DMS153 treated with DMSO at 0.1 percent for 48 hours (cell line): Measurements from ENCODE around the gene IGF2.

Experiments used
- DNase-seq: peaks from one replicate; lab custom pipeline; 2025; ENCODE audit not compliant: unreplicated experiment; lab: John Stamatoyannopoulos, UW

The IGF2 gene

DNA sequence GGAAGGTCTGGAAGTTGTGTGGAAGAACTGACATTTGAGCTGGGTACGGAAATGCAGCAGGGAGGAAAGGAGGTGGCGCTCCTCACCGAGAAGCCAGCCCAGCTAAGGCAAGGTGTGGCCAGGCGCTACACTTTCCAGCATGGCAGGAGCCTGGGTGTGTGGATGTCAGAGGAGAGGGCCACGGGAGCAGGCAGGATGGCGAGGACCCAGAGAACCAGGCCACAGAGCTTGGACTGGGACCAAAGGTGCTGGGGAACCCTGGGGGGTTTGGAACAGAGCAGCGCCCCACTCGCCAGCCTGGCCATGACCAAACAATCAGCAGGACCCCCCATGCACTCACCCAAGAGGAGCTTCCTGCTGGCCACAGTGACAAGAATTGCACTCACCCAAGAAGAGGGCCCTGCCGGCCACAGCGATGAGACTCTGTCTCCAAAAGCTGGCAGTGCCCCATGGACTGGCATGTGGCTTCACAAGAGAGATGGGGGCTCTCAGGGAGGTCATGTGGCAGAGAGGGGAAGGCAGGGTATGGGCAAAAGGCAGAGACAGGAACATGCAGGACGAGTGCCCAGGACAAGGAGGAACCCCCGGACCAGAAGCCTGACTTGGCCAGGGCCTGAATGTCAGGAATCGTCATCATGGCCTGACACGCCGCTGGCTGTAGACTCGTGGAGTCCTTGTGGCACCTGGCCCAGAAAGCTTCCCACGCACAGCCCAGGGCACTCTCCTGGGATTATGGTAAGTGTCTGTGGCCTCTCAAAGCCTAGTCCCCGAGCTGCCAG is 45.4 kb downstream of the IGF2 start:
- DNase-seq, result no peak

DNA sequence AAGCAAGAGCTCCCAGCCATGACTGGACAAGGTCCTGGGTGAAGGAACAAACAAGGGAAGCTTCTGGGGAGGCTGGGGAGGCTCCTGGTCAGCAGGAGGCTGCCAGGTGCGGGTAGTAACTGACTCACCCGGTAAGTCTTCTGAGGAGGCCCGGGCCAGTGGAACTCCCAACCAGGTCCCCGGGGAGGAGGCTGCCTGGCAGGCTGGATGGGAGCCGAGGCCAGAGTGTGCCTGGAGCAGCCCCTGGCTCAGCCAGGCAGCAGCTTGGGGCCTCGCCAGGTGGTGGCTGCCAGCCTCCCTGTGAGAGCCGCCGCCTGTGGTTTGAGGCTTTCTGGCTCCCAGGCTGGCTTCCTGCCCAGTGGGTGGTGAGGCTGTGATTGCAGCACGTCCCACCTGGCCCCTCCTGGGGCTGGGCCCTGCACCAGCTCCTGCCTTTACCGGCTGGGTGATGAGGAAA is 46.2 kb downstream of the IGF2 start:
- DNase-seq, result peak; percentile 64

DNA sequence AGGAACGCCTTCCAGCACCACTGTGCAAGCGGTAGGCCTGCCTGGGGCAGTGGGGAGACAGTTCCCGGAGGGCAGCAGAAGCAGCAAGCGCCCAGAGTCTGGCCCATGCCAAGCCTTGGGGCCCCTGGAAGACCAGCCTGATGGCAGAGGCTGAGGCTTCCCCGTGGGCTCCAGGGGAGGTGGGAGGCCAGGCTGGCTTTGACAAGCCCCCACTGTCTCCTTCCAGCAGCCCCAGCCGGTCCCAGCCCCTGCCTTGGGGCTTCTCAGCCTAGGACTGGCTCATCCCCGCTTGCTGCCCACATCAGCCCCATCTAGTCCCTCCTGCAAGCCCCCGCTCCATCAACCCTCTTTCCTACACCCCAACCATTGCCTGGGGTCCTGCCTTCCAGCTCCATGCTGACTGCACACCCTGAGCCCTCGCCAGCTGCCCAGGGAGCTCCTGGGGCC is 46.7 kb downstream of the IGF2 start:
- DNase-seq, result no peak

DNA sequence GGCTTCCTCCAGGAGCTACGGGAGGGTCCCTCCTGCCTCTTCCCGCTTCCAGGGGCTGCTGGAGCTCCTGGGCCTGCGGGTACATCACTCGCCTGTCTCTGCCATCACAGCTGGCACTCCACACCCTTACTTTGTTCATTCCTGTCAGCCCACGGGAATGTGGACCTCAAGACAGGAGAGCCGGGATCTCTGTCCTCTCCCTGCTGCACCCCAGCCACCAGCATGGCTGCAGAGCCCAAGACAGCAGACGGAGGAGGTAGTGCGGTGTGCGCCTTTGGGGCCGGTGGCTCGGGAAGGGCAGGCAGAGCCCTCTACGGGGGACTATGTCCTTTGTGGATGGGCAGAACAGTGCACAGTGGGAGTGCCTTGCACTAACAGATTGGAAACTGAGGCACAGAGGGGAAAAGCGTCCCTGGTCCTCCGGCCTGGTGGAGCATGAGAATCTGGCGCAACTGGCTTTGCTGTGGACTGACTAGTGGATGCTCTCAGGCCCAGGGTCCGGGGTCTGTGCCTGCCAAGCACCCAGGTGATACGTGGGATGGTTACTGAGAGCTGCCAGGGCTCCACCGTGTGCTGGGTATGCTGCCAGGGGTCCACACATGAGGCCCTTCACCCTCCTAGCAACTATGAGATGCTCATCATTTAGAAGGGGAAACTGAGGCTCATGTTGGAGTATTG is 47.3 kb downstream of the IGF2 start:
- no peak for DNase-seq

DNA sequence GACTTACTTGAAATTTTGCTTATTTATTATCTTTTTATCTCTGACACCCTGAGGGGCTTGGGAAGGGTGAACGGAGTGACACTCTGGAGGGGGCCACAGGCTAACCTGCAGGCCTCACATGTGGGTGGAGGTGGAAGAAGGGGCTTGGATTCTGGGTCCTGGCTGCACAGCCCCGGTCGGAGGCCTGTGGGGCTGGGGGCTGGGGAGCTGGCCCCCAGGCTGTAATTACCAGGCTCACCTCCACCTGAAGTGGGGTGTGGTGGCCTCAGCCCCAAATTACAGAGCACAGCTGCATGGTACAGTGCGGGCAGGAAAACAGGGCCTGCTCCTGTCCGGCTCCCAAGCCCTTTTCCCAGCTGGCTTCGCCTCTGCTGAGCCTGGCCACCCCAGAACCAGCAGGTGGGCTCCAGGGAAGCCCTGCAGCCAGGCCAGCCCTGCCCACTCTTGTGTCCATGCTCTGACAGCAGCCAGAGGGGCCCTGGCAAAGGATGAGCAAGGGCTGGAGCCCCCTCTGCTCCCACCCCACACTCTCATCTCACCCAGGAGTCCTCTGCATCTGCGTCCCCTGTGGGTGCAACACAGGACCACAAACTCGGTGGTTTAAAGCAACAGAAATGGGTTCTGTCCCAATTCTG is 48.0 kb downstream of the IGF2 start:
- no peak for DNase-seq

DNA sequence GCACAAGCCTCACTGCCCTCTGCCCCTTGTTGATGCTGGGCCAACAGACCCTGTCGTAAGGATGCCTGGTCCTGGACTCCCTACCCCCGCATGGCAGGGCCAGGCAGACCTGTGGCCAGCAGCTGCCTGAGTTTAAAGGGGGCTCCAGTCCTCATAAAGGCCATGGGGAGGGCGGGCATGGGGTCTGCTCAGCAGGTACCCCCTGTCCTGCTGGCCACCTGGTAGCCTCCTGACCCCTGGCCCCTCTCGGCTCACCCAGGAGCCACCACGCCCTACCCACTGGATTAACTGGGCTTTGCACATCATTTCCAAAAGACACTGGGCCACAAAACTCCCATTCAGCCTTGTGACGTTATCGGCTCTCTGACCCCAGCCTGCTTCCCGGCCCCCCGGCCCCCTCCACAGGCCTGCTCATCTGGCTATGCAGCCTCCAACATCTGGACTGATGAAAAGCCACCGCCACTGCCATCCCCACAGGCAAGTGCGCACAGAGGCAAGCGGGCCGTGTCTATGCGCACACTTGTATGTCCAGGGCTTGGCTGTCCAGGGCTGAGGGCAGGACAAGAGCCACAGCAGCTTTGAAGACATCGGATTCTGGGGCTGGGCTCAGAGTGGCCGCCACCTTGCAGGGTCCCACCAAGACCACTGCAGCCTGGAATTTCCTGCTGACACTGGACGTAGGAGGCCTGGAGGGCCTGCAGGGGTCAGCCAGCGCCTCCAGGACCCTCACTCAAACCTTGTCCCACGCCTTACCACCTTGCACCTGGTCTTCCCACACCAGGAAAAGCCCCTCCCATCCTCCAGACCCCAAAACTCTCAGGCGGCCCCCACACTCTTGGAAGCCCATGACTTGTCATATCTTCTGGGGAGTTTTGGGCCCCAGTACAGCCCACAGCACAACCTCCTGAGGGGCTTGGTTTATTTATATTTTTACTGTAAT is 48.7 kb downstream of the IGF2 start:
- DNase-seq, result no peak

DNA sequence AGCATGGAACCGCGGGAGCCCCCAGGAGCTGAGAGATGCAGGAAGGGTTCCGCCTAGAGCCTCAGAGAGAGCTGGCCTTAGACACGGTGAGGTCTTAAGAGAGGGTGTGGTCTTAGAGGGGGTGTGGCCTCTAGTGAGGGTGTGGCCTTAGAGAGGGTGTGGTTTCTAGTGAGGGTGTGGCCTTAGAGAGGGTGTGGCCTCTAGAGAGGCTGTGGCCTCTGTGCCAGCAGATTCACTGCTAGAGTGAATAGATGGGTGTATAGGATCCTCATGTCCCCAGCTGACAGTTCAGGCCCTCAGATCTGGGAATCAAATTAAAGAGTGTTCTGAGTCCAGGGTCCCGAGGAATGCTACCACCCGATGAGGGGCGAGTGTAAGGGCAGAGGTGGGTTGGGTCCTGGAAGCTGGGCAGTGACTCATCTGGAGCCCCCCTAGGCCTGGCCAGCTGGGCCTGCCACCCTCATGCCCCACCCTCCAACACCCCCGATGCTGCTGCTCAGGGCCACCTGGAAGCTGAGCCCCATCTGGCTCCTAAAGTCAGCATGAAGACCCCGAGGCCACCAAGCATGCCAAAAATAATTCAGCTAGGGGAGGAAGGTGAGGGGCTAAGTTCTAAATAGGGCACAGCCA is 49.5 kb downstream of the IGF2 start:
- DNase-seq, result no peak

DNA sequence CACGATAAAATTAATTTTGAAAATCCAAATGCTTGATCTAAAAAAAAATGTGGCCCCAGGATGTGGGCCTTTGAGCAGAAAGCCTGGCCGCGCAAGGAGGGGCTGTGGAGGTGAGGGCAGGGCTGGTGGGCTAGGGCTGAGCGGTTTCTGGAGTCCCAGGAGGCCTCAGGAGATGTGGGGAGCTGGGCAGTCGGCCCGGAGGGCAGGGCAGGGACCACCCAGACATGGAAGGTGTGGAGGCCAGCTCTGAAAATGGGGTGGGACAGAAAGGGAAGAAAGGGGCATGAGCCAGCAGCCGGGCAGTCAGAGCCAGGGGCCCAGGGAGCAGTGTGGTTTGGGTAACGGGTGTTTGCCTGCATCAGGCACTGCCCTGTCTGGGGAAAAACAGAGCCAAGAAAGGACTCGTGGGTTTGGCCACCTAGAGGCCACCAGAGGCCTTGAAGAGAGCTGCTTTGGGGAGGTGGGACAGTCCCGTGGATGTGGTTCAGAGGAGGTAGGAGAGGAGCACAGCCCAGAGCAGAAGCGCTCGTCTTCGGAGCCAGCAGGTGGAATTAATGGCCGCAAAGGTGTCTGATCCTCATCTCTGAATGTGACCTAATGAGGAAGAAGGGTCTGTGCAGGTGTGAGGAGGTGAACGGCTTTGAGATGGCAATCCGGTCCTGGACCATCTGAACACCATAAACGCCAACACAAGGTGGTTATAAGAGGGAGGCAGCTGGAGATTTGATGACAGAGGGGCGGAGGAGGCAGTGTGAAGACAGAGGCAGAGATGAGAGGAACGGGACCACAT is 50.2 kb downstream of the IGF2 start:
- no peak for DNase-seq

DNA sequence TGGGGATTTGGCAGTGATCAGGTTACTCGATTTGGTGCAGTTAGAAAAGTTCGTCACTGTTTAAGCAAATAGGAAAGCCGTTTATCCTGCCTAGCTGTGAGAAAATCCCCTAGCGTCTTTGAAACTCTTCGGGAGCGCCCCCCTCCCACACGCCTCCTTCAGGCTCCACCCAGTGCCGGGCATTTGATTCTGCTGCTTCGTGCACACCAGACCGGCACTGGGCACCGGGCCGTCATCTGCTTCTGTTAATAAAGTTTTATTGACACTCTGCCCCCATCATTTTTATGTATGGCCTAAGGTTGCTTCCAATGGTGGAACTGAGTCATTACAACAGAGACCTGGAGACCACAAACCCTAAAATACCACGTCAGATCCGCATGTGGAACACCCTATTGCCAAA is 50.9 kb downstream of the IGF2 start:
- no peak for DNase-seq

DNA sequence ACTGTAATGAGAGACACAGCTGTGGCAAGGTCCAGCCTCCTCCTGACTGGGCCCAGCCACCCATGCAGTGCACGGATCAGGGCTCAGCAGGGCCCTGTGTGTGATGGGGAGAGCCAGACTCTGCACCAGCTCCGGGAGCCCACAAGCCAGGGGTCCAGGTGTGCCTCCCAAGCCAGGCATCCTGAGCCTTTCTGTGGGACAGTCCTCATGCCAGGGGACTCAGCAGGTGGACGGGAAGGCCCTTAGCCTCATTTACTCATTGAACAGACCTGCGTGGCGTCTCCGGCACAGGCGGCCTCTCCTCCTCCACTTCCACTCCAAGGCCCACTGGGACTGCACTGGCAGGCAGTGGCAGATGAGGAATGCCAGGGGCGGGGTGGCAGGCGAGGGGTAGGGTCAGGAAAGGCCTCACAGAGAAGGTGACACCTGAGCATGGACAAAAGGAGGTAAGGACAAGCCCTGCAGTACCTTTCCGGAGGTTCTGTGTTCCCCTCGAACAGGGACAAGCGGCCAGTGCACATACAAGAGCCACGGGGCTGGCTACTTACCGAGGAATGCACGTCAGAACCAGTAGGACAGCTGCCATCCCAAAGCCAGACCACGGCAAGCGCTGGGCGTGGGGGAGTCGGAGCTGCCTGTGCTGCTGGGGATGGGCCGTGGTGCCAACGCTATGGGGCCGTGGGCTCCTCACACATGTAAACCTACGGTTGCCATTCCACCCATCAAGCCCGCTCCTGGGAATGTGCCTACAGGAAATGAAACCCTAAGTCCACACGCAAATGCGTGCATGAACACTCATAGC is 52.7 kb downstream of the IGF2 start:
- no peak for DNase-seq

DNA sequence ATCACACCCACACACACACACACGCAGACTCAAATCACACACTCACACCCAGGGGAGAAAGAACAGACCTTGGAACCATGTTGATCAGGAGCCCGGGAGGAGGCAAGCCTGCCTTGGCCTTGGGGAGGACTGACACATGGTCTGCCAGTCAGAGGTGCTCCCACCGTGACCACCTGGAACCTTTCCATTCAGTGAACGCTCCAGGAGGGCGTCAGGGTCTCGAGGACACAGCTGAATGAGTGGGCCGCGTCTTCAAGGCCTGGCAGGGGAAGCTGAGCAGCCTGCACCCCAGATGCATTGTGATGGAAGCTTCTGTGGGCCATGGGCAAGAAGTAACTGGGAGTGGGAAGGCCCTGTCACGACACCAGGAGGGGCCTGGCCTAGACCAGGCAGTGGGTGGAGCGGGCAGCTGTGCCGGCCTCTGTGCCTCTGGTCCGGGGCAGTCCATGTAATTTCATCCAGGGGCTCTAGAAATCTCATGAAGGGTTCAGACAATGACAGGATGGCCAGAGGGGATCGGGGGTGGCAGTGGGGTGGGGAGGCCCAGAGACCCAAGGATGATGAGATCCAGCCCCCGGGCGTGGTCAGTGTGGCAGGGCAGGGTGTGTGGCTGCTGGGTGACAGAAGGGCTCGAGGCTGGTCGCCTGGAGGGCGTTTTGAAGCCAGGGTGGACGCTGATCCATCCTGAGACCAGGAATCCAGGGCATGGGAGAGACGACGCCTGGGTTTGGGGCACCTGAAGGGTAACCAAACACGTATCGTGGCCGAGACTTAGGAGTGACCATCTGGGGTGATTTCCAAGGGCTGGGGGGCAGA is 53.7 kb downstream of the IGF2 start:
- DNase-seq, result no peak

DNA sequence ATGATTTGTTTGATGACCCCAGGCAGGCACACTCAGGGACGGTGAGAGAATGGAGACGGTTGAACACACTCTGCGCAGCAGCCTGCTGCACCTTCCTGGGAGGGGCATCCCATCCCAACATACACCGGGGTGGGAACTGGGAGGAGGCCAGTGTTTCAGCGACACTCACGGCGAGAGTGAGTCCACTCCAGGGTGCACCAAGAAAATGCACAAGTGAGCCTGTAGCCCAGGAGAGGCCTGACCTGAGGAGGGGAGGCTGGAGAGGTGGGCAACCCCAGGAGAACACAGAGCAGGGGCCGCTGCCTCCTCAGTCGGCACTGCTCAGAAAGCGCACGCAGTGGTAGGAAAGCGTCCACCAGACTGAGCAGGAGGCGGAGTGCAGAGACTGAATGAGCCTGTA is 54.5 kb downstream of the IGF2 start:
- no peak for DNase-seq
